SK-N-SH treated with all-trans-retinoic acid at 6 μM for 48 hours (cell line): ENCODE measurements around the gene ZNF143.

ENCODE experiments used
- ARNTL ChIP-seq: fragments of 450-650 bp; formaldehyde crosslinking; IDR thresholded peaks from 2 replicates; pipeline ENCODE4 v1.5.0; 2020; ENCODE audit warnings: low read depth, mild to moderate bottlenecking, moderate library complexity, borderline replicate concordance
- ISL1 ChIP-seq: fragments of 250-450 bp; sonication (Bioruptor Pico); IDR thresholded peaks from 2 replicates; pipeline ENCODE4 v2.1.2; 2022; ENCODE audit warnings: mild to moderate bottlenecking, moderate library complexity
- OSR1 ChIP-seq: fragments of 250-450 bp; sonication (Bioruptor Pico); IDR thresholded peaks from 2 replicates; pipeline ENCODE4 v1.8.0; 2022; ENCODE audit warnings: moderate library complexity, mild to moderate bottlenecking, inconsistent platforms
- PPARA ChIP-seq: fragments of 250-450 bp; sonication (Bioruptor Pico); IDR thresholded peaks from 2 replicates; pipeline ENCODE4 v1.5.0; 2020; ENCODE audit warnings: mild to moderate bottlenecking, borderline replicate concordance
- RARB ChIP-seq: fragments of 250-450 bp; sonication (Bioruptor Pico); IDR thresholded peaks from 2 replicates; pipeline ENCODE4 v1.8.0; 2021; ENCODE audit warnings: mild to moderate bottlenecking, moderate library complexity
- SNAI2 ChIP-seq: fragments of 250-450 bp; sonication (Bioruptor Pico); IDR thresholded peaks from 2 replicates; pipeline ENCODE4 v1.5.0; 2020; ENCODE audit warnings: mild to moderate bottlenecking, moderate library complexity
- ZFP3 ChIP-seq: fragments of 250-450 bp; sonication (Bioruptor Pico); IDR thresholded peaks from 2 replicates; pipeline ENCODE4 v1.5.0; 2020; ENCODE audit warnings: mild to moderate bottlenecking, moderate library complexity
- ZNF565 ChIP-seq: fragments of 450-650 bp; formaldehyde crosslinking; conservative IDR thresholded peaks from 2 replicates; pipeline ENCODE4 v1.5.0; 2020; ENCODE audit warnings: low read depth, mild to moderate bottlenecking, moderate library complexity
- TF ChIP-seq, protein P1 (sequence below): fragments of 250-450 bp; sonication (Bioruptor Pico); IDR thresholded peaks from 2 replicates; pipeline ENCODE4 v1.8.0; 2020; ENCODE audit warnings: mild to moderate bottlenecking, moderate library complexity, borderline replicate concordance
- TF ChIP-seq, protein P2 (sequence below): fragments of 250-450 bp; sonication (Bioruptor Pico); IDR thresholded peaks from 2 replicates; pipeline ENCODE4 v1.5.1; 2021; ENCODE audit warnings: mild to moderate bottlenecking, moderate library complexity
- TF ChIP-seq, protein P3 (sequence below): fragments of 250-450 bp; sonication (Bioruptor Pico); IDR thresholded peaks from 2 replicates; pipeline ENCODE4 v1.8.0; 2021; ENCODE audit warnings: low read depth, mild to moderate bottlenecking, moderate library complexity, borderline replicate concordance

DNA sequence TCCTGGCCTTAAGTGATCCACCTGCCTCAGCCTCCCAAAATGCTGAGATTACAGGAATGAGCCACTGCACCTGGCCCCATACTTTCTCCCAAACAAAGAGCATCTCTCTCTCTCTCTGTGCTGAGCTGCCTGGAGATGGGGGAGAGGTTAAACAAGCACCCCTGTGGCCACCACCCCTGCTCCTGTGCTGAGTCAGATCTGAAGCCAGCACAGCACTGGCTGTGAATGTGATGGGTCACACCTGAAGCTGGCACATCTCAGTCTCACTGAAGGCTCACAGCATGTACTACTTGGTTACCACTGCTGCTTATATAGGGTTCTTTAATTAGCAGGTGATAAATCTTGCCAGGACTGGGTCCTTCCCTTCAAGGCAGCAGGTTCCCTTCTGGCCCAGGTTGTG is 101.9 kb downstream of the ZNF143 start:
- TF ChIP-seq RARB (CRISPR knock-in tag) (no peak), OSR1 (CRISPR knock-in tag) (no peak), PPARA (CRISPR knock-in tag) (no peak), ARNTL (CRISPR knock-in tag) (no peak), SNAI2 (CRISPR knock-in tag) (no peak), ZFP3 (CRISPR knock-in tag) (no peak), ISL1 (CRISPR knock-in tag) (no peak), ZNF565 (CRISPR knock-in tag) (no peak)
- TF ChIP-seq, protein P1, sequence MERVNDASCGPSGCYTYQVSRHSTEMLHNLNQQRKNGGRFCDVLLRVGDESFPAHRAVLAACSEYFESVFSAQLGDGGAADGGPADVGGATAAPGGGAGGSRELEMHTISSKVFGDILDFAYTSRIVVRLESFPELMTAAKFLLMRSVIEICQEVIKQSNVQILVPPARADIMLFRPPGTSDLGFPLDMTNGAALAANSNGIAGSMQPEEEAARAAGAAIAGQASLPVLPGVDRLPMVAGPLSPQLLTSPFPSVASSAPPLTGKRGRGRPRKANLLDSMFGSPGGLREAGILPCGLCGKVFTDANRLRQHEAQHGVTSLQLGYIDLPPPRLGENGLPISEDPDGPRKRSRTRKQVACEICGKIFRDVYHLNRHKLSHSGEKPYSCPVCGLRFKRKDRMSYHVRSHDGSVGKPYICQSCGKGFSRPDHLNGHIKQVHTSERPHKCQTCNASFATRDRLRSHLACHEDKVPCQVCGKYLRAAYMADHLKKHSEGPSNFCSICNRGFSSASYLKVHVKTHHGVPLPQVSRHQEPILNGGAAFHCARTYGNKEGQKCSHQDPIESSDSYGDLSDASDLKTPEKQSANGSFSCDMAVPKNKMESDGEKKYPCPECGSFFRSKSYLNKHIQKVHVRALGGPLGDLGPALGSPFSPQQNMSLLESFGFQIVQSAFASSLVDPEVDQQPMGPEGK (CRISPR knock-in tag) = no peak
- TF ChIP-seq, protein P2, sequence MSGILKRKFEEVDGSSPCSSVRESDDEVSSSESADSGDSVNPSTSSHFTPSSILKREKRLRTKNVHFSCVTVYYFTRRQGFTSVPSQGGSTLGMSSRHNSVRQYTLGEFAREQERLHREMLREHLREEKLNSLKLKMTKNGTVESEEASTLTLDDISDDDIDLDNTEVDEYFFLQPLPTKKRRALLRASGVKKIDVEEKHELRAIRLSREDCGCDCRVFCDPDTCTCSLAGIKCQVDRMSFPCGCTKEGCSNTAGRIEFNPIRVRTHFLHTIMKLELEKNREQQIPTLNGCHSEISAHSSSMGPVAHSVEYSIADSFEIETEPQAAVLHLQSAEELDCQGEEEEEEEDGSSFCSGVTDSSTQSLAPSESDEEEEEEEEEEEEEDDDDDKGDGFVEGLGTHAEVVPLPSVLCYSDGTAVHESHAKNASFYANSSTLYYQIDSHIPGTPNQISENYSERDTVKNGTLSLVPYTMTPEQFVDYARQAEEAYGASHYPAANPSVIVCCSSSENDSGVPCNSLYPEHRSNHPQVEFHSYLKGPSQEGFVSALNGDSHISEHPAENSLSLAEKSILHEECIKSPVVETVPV = no peak
- TF ChIP-seq, protein P3, sequence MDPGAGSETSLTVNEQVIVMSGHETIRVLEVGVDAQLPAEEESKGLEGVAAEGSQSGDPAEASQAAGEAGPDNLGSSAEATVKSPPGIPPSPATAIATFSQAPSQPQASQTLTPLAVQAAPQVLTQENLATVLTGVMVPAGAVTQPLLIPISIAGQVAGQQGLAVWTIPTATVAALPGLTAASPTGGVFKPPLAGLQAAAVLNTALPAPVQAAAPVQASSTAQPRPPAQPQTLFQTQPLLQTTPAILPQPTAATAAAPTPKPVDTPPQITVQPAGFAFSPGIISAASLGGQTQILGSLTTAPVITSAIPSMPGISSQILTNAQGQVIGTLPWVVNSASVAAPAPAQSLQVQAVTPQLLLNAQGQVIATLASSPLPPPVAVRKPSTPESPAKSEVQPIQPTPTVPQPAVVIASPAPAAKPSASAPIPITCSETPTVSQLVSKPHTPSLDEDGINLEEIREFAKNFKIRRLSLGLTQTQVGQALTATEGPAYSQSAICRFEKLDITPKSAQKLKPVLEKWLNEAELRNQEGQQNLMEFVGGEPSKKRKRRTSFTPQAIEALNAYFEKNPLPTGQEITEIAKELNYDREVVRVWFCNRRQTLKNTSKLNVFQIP (CRISPR knock-in tag) = no peak
